HepG2 (cell line): Measurements from ENCODE around the gene CLASRP. TPM values are rescaled to one million over a fixed set of nuclear protein-coding genes. Genes with fewer than 3 reads are reported as not detected.

Source experiments
- ATAC-seq: fragments of 200-7000 bp; cut with Tn5 transposase; 3 replicates; pipeline ENCODE4 v1.9.1; 2020; ENCODE audit warnings: mild to moderate bottlenecking, moderate library complexity
- BruUV-seq: library from RNA; stranded (reverse); fragments of 400-500 nt; replicated peaks from 2 replicates; lab custom pipeline; 2021; lab: Mats Ljungman, UMichigan
- CTCF ChIA-PET: fragments of 300-600 bp; formaldehyde crosslinking; extraction: SDS; loops from one replicate; lab custom pipeline; 2021; ENCODE audit warnings: low total read pairs, inconsistent platforms, low intra/inter-chr PET ratio; lab: Yijun Ruan, JAX
- POLR2A ChIA-PET: fragments of 350-600 bp; sonication (Branson Sonifier 250); formaldehyde crosslinking; loops from one replicate; lab custom pipeline; 2020; ENCODE audit warnings: antibody characterized with exemption, inconsistent platforms; lab: Yijun Ruan, JAX
- DNase-seq: peaks from one replicate; pipeline ENCODE4 v3.0.0-alpha.2; 2015; ENCODE audit warnings: low spot score
- FAIRE-seq: peaks from 3 replicates; lab custom pipeline; 2011; peaks lifted over from hg19 to GRCh38; lab: Jason Lieb, UNC
- H2AFZ ChIP-seq: one replicate; pipeline ENCODE4 v1.6.1; 2011; ENCODE audit warnings: low read length, inconsistent platforms
- H3K27ac ChIP-seq: fragments of 300-600 bp; 3 replicates; pipeline ENCODE4 v1.8.0; 2011; ENCODE audit warnings: mixed run types, mild to moderate bottlenecking, mixed read lengths, low read length, inconsistent platforms; ENCODE audit not compliant: insufficient read depth; ENCODE audit errors: extremely low read length
- H3K27me3 ChIP-seq, 2 experiments: fragments of 200-600 bp in 1 of 2; 2 replicates in 1 of 2; 3 replicates in 1 of 2; pipeline versions ENCODE4 v1.6.0 to v1.8.0; 2011; ENCODE audit warnings: low read length in 2 of 2, mild to moderate bottlenecking in 2 of 2, moderate library complexity in 2 of 2, inconsistent platforms in 1 of 2; ENCODE audit not compliant: insufficient read depth in 2 of 2, control insufficient read depth in 1 of 2
- H3K36me3 ChIP-seq, 2 experiments: fragments of 200-600 bp in 1 of 2; replicated peaks in 1 of 2; 2 replicates in 1 of 2; 3 replicates in 1 of 2; pipeline versions ENCODE4 v1.5.1 to v1.8.0; 2011; ENCODE audit warnings: low read length in 2 of 2, inconsistent platforms in 1 of 2; ENCODE audit not compliant: insufficient read depth in 2 of 2, control insufficient read depth in 1 of 2
- H3K4me1 ChIP-seq: 2 replicates; pipeline ENCODE4 v1.5.1; 2012; ENCODE audit warnings: low read length, inconsistent platforms; ENCODE audit not compliant: insufficient read depth
- H3K4me2 ChIP-seq: 2 replicates; pipeline ENCODE4 v1.6.0; 2011; ENCODE audit warnings: low read depth, low read length, inconsistent platforms
- H3K4me3 ChIP-seq, 3 experiments: fragments of 200-600 bp in 1 of 3; sonication (generic), shearing (Covaris generic) in 1 of 3; replicated peaks in 1 of 3; 2 replicates each; pipeline ENCODE4 v1.5.1; 2011 to 2016; ENCODE audit warnings: low read length in 3 of 3, inconsistent platforms in 2 of 3, low read depth in 2 of 3, mild to moderate bottlenecking in 2 of 3, control low read depth in 1 of 3, mixed read lengths in 1 of 3; ENCODE audit not compliant: insufficient read depth in 1 of 3
- H3K79me2 ChIP-seq: one replicate; pipeline ENCODE4 v1.6.1; 2011; ENCODE audit warnings: low read length, inconsistent platforms; ENCODE audit not compliant: insufficient read depth
- H3K9ac ChIP-seq: 2 replicates; pipeline ENCODE4 v1.6.0; 2011; ENCODE audit warnings: mild to moderate bottlenecking, low read depth, low read length, inconsistent platforms; ENCODE audit not compliant: insufficient read depth
- H3K9me3 ChIP-seq: 2 replicates; pipeline ENCODE4 v1.5.1; 2012; ENCODE audit warnings: mild to moderate bottlenecking, low read length
- H4K20me1 ChIP-seq: 2 replicates; pipeline ENCODE4 v1.6.0; 2011; ENCODE audit warnings: inconsistent platforms, mild to moderate bottlenecking, low read length, moderate library complexity; ENCODE audit not compliant: insufficient read depth
- SALL1 ChIP-seq: sonication (generic); formaldehyde crosslinking; IDR thresholded peaks from 2 replicates; pipeline ENCODE4 v1.8.0; 2022; ENCODE audit warnings: mild to moderate bottlenecking, missing genetic modification reagents
- ZNF121 ChIP-seq: sonication (generic); formaldehyde crosslinking; IDR thresholded peaks from 2 replicates; pipeline ENCODE4 v1.5.0; 2020; ENCODE audit warnings: mild to moderate bottlenecking, missing genetic modification reagents
- ZNF546 ChIP-seq: sonication (generic); formaldehyde crosslinking; conservative IDR thresholded peaks from 2 replicates; pipeline ENCODE4 v1.8.1; 2023; ENCODE audit warnings: mild to moderate bottlenecking, missing genetic modification reagents
- ZNF768 ChIP-seq: sonication (generic); formaldehyde crosslinking; IDR thresholded peaks from 2 replicates; pipeline ENCODE4 v1.4.0; 2020; ENCODE audit warnings: missing genetic modification reagents
- WGBS: methylation state at CpG from one replicate; pipeline ENCODE4 v1.1.6; 2017; ENCODE audit warnings: low lambda C conversion rate; 5-methylcytosine and 5-hydroxymethylcytosine counted together
- in situ Hi-C: cut with HindIII; loops from 2 replicates; pipeline ENCODE4 v1.10.0; 2017; ENCODE audit warnings: low pct_unique_long_range_greater_than_20kb; ENCODE audit not compliant: extremely low pct_ligation_motif_present
- intact Hi-C: fragments of 100-400 bp; cut with micrococcal nuclease; formaldehyde crosslinking; loops from one replicate; pipeline ENCODE4 v1.10.0; 2022; ENCODE audit not compliant: unreplicated experiment
- polyA plus RNA-seq, 8 experiments: library from polyadenylated mRNA; depleted of rRNA in 3 of 8; stranded (reverse) in 7 of 8; unstranded in 1 of 8; fragments of >200 nt; fragmentation: Illumina TruSeq in 4 of 8; extraction: Trizol in 4 of 8; gene quantifications; 2 replicates each; pipeline versions ENCODE4 v1.2.1 to v1.2.3, GENCODE V29; 2011 to 2016; ENCODE audit warnings: low read depth in 4 of 8, missing spikeins in 1 of 8, mixed read lengths in 1 of 8; ENCODE audit not compliant: insufficient read depth in 1 of 8
- total RNA-seq, 5 experiments: library from RNA; depleted of rRNA; stranded (reverse); fragments of >200 nt; fragmentation: Illumina TruSeq; extraction: Trizol; gene quantifications; 2 replicates each; pipeline ENCODE4 v1.2.3, GENCODE V29; 2016; ENCODE audit warnings: low read depth in 1 of 5

Gene CLASRP
- total and polyA plus RNA-seq, 2 of the 13 experiments (the other 11 are each of a cell fraction or from before 2014, with no cell fraction given), result 32.0 to 51.4 TPM

GRCh38 chr19:44992336-44993163, 46.3 kb upstream of the CLASRP start:
- intact Hi-C loops, result no loop called here
- no TSS peak for BruUV-seq
- DNase-seq, result no peak
- no peaks in the 10 kb centered on the region for H3K79me2 ChIP-seq
- peaks cover 7% of the 10 kb centered on the region for H3K4me1 ChIP-seq
- ChIA-PET POLR2A (no interaction called here), CTCF (no interaction called here)
- no peaks in the 10 kb centered on the region for H3K27me3 ChIP-seq
- H3K9me3 ChIP-seq, result no peaks in the 10 kb centered on the region
- in situ Hi-C loops, result no loop called here
- no peak for FAIRE-seq
- no peak overlapping the region for H3K9ac ChIP-seq
- no peak overlapping the region for H3K4me2 ChIP-seq
- no peak for ATAC-seq
- no peak overlapping the region for H3K4me3 ChIP-seq
- no peak overlapping the region for H2AFZ ChIP-seq
- peaks cover 10 to 26% of the 10 kb centered on the region in 2 experiments for H3K36me3 ChIP-seq
- H3K27ac ChIP-seq, result no peak overlapping the region
- WGBS, result 96% methylated on average over 39 of the region's 44 CpGs
- no peak for TF ChIP-seq ZNF546 (CRISPR knock-in tag)
- peak; percentile 14; the same call in 1 of the 2 replicates for TF ChIP-seq ZNF768 (CRISPR knock-in tag)
- H4K20me1 ChIP-seq, result no peaks in the 10 kb centered on the region

- intact Hi-C loops (no loop called here), in situ Hi-C loops (no loop called here)
- FAIRE-seq (no peak), ATAC-seq (no peak), DNase-seq (no peak)
- Histone ChIP-seq H3K9me3 (no peaks in the 10 kb centered on the region), H3K4me3 (no peak overlapping the region), H3K27me3 (no peaks in the 10 kb centered on the region), H3K79me2 (no peaks in the 10 kb centered on the region), H3K36me3 (peaks cover 10 to 19% of the 10 kb centered on the region in 2 experiments; a peak in 3 of 5 replicates), H3K4me1 (peaks cover 7% of the 10 kb centered on the region), H2AFZ (no peak overlapping the region), H3K4me2 (no peak overlapping the region), H3K27ac (no peak overlapping the region), H4K20me1 (no peaks in the 10 kb centered on the region)
- ChIA-PET POLR2A (no interaction called here), CTCF (no interaction called here)
- 90% methylated on average over 6 of the region's 6 CpGs for WGBS
- BruUV-seq, result TSS peak; percentile 61
- no peak for TF ChIP-seq SALL1 (CRISPR knock-in tag)
- peak; percentile 58; the same call in 1 of the 2 replicates for TF ChIP-seq ZNF121 (CRISPR knock-in tag)
- TF ChIP-seq, all 625 proteins: peak for 1
- H3K9ac ChIP-seq, result no peak overlapping the region
Observed at GRCh38 chr19:44993526-44993925, 45.3 kb upstream of the CLASRP start.
